NOMO-1 (cell line): ENCODE measurements around the gene PCDHGA7.
"Not testable (repeated sequence)": the region's sequence is repeated elsewhere in the genome, so short reads cannot be mapped to it uniquely, and the experiment has no call there.

ENCODE experiments used
- DNase-seq, 2 experiments: peaks; one replicate each; lab custom pipeline; 2025; ENCODE audit not compliant: unreplicated experiment in 2 of 2; lab: John Stamatoyannopoulos, UW

PCDHGA7 gene

GRCh38 chr5:141366016-141366896 lies 16.3 kb upstream of the PCDHGA7 start:
- DNase-seq, result no peak

DNA sequence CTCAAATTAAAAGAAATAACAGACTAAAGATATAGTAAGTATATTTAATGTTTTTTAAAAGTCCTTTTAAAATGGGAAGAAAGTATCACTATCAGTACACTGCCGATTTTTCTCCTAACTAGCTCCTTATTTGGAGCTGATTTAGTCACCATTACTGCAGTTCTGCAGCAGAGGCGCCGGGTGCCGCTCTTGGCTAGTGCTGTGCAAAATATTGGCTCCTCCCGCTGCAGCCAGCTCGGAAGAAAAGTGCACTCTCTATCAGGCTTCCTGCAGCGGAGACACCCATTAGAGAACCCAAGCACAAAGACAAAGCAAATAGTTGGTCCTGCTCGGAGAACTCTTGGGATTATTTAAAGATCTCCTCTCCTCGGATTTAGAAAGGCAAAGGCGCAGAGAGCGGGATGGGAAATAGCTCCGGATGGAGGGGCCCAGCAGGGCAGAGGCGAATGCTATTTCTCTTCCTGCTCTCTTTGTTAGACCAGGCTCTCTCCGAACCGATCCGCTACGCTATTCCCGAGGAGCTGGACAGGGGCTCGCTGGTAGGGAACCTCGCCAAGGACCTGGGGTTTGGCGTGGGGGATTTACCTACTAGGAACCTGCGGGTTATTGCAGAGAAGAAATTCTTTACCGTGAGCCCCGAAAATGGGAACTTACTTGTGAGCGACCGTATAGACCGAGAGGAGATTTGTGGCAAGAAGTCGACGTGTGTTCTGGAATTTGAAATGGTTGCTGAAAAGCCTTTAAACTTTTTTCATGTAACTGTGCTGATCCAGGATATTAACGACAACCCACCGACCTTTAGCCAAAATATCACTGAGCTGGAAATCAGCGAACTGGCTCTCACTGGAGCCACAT lies 12.3 kb upstream of the PCDHGA7 start, which contains the start of gene PCDHGB3:
TSS of gene PCDHGB3 (plus strand) at position 249 of the 855 bp plus-strand sequence. CDS start at position 402, 153 bp downstream.
- peak; percentile 48 to 59 for DNase-seq

DNA sequence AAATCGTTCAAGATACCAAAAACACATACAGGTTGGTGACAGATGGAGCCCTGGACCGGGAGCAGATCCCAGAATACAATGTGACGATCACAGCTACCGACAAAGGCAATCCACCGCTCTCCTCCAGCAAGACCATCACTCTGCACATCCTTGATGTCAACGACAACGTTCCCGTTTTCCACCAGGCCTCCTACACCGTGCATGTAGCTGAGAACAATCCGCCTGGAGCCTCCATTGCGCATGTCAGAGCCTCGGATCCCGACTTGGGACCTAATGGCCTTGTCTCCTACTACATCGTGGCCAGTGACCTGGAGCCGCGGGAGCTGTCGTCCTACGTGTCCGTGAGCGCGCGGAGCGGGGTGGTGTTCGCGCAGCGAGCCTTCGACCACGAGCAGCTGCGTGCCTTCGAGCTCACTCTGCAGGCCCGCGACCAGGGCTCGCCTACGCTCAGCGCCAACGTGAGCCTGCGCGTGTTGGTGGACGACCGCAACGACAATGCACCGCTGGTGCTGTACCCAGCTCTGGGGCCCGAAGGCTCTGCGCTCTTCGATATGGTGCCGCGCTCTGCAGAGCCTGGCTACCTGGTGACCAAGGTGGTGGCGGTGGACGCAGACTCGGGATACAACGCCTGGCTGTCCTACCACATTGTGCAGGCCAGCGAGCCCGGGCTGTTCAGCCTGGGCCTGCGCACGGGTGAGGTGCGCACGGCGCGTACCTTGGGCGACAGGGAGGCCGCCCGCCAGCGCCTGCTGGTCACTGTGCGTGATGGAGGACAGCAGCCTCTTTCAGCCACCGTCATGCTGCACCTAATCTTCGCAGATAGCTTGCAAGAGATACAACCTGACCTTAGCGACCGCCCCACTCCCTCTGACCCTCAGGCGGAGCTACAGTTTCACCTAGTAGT lies 10.7 kb upstream of the PCDHGA7 start:
- no peak for DNase-seq

- no peak for DNase-seq
Measured at GRCh38 chr5:141373673-141374317, 8.7 kb upstream of the PCDHGA7 start, which contains the start of gene PCDHGA6. Gene PCDHGA6 (plus strand): TSS chr5:141373891. CDS start chr5:141374084, 193 bp downstream.

DNA sequence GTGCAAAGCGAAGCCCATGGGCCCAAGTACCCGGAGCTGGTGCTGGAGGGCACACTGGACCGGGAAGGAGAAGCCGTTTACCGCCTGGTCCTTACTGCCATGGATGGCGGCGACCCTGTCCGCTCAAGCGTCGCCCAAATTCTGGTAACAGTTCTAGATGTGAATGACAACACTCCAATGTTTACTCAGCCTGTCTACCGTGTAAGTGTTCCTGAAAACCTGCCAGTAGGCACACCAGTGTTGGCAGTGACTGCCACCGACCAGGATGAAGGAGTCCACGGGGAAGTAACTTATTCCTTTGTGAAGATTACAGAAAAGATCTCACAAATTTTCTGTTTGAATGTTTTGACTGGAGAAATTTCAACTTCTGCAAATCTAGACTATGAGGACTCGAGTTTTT lies 7.9 kb upstream of the PCDHGA7 start:
- DNase-seq, result no peak

DNA sequence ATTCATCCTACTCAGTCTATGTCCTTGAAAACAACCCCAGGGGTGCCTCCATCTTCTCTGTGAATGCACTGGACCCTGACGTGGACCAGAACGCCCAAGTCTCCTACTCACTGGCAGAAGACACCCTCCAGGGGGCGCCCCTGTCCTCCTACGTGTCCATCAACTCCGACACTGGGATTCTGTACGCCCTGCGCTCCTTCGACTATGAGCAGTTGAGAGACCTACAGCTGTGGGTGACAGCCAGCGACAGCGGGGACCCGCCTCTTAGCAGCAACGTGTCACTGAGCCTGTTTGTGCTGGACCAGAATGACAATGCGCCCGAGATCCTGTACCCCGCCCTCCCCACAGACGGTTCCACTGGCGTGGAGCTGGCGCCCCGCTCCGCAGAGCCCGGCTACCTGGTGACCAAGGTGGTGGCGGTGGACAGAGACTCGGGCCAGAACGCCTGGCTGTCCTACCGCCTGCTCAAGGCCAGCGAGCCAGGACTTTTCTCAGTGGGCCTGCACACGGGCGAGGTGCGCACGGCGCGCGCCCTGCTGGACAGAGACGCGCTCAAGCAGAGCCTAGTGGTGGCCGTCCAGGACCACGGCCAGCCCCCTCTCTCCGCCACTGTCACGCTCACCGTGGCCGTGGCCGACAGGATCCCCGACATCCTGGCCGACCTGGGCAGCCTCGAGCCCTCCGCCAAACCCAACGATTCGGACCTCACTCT lies 6.9 kb upstream of the PCDHGA7 start:
- not testable (repeated sequence) for DNase-seq

GRCh38 chr5:141383345-141383744 lies 803 bp downstream of the PCDHGA7 start:
- no peak for DNase-seq

DNA sequence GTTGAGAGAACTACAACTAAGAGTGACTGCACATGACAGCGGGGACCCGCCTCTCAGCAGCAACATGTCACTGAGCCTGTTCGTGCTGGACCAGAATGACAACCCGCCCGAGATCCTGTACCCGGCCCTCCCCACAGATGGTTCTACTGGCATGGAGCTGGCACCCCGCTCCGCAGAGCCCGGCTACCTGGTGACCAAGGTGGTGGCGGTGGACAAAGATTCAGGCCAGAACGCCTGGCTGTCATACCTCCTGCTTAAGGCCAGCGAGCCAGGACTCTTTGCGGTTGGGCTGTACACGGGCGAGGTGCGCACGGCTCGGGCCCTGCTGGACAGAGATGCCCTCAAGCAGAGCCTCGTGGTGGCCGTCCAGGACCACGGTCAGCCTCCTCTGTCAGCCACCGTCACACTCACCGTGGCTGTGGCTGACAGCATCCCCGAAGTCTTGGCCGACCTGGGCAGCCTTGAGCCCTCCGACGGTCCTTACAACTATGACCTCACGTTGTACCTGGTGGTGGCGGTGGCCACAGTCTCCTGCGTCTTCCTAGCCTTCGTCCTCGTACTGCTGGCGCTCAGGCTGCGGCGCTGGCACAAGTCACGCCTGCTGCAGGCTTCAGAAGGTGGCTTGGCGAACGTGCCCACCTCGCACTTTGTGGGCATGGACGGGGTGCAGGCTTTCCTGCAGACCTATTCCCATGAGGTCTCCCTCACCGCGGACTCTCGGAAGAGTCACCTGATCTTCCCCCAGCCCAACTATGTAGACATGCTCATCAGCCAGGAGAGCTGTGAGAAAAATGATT lies 2.1 kb downstream of the PCDHGA7 start:
- no peak for DNase-seq

DNA sequence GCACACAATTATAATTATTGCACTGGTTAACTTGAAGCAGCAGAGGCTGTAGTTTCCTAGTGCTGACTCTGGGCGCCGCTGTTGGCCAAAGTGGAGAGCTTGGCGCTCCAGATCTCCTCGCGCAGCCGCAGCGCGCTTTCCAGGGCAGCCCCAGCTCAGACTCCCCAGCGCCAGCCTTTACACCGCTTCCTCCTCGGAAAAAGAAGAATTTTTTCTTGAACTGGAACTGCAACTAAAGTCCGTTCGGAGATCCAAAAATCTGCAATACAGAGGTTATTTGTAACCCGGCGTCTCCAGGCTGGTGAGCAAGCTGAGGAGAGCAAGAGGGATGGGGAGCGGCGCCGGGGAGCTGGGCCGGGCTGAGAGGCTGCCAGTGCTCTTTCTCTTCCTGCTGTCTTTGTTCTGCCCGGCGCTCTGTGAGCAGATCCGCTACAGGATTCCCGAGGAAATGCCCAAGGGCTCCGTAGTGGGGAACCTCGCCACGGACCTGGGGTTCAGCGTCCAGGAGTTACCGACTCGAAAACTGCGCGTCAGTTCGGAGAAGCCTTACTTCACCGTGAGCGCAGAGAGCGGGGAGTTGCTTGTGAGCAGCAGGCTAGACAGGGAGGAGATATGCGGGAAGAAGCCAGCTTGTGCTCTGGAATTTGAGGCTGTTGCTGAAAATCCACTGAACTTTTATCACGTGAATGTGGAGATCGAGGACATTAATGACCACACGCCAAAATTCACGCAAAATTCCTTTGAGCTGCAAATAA lies 5.2 kb downstream of the PCDHGA7 start, which contains the start of gene PCDHGB4:
TSS of gene PCDHGB4 (plus strand) at position 142 of the 755 bp plus-strand sequence. CDS start at position 329, 187 bp downstream.
- DNase-seq, result not testable (repeated sequence)

- no peak for DNase-seq
Measured at GRCh38 chr5:141388661-141389060, 6.1 kb downstream of the PCDHGA7 start.

DNA sequence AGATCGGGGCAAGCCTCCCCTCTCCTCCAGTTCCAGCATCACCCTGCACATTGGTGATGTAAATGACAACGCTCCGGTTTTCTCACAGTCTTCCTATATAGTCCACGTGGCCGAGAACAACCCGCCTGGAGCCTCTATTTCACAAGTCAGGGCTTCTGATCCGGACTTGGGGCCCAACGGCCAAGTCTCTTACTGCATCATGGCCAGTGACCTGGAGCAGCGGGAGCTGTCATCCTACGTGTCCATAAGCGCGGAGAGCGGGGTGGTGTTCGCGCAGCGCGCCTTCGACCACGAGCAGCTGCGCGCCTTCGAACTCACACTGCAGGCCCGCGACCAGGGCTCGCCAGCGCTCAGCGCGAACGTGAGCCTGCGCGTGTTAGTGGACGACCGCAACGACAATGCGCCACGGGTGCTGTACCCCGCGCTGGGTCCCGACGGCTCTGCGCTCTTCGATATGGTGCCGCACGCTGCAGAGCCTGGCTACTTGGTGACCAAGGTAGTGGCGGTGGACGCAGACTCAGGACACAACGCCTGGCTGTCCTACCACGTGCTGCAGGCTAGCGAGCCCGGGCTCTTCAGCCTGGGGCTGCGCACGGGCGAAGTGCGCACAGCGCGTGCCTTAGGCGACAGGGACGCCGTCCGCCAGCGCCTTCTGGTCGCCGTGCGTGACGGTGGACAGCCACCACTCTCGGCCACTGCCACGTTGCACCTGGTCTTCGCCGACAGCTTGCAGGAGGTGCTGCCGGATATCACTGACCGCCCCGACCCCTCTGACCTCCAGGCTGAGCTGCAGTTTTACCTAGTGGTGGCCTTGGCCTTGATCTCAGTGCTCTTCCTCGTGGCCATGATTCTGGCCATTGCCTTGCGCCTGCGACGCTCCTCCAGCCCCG lies 6.9 kb downstream of the PCDHGA7 start:
- DNase-seq, result no peak

DNA sequence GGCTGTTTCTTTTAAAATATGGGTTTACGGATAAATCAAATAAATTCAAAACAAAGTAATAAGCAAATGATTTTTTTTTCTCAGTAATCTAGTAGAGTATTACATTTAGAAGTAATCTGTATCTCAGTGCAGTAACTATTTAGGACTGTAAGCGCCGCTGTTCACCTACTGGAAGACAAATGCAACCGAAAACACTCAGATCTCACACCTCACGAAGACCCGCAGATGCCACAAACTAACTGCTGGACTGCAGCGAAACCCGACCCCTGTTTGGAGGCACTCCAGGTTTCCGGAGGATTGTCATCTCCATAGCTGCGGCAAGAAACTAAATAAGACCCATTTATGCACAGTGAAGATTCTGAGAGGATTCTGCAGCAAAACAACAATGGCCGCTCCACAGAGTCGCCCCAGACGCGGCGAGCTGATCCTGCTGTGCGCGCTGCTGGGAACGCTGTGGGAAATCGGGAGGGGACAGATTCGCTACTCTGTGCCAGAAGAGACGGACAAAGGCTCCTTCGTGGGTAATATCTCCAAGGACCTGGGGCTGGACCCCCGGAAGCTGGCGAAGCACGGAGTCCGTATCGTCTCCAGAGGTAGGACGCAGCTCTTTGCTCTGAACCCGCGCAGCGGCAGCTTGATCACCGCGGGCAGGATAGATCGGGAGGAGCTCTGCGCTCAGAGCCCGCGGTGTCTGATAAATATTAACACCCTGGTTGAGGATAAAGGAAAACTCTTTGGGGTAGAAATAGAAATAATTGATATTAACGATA lies 10.1 kb downstream of the PCDHGA7 start, which contains the start of gene PCDHGA8:
TSS of gene PCDHGA8 (plus strand) at position 205 of the 770 bp plus-strand sequence. CDS start at position 386, 181 bp downstream.
- DNase-seq, result no peak

GRCh38 chr5:141393267-141393666 lies 10.7 kb downstream of the PCDHGA7 start:
- DNase-seq, result no peak

GRCh38 chr5:141394401-141395187 lies 12.1 kb downstream of the PCDHGA7 start:
- DNase-seq, result not testable (repeated sequence)
